ENCODE results near the gene ANKS1A. TPM values are rescaled to one million over a fixed set of nuclear protein-coding genes. Genes with fewer than 3 reads are reported as not detected.

The ANKS1A gene
- total and polyA plus RNA-seq, 2 experiments from 2014 or later: 12.1 to 31.9 TPM

GRCh38 chr6:35080821-35081425 is 191.9 kb downstream of the ANKS1A start:
- Histone ChIP-seq H3K4me2 (no peak overlapping the region), H3F3A (replicated peaks; ENCODE audit: low read depth) (no peaks in the 10 kb centered on the region), H3K9me2 (ENCODE audit: insufficient read depth) (no peaks in the 10 kb centered on the region), H3K4me3 (no peak overlapping the region), H3K4me1 (ENCODE audit: insufficient read depth) (no peaks in the 10 kb centered on the region), H3K36me3 (ENCODE audit: insufficient read depth) (no peaks in the 10 kb centered on the region; the same call in 1 of the 2 replicates), H3K27ac (ENCODE audit: low read depth) (no peak overlapping the region), H4K20me1 (replicated peaks; ENCODE audit: insufficient read depth) (no peaks in the 10 kb centered on the region; the same call in 1 of the 2 replicates), H2AFZ (no peak overlapping the region), H3K79me2 (replicated peaks; ENCODE audit: insufficient read depth) (no peaks in the 10 kb centered on the region), H3K27me3 (ENCODE audit: insufficient read depth) (no peaks in the 10 kb centered on the region)
- TF ChIP-seq NANOG (IDR thresholded peaks at IDR 0.05; ENCODE audit: borderline replicate concordance) (no peak), JUNB (IDR thresholded peaks at IDR 0.05; ENCODE audit: unreplicated experiment) (no peak)
- Mint-ChIP-seq H3K4me3 (no peak overlapping the region), H3K27me3 (ENCODE audit: insufficient read depth, low read depth, poor library complexity) (peaks cover 13% of the 10 kb centered on the region), H3K4me1 (peaks cover 23% of the 10 kb centered on the region), H3K36me3 (ENCODE audit: low read depth) (peaks cover 29% of the 10 kb centered on the region), H3K27ac (peak overlapping the region; percentile 88; the same call in 1 of the 2 replicates), H3K9me3 (no peaks in the 10 kb centered on the region)
- peak; percentile 15 for ATAC-seq
- DNase-seq (ENCODE audit: low spot score): no peak

GRCh38 chr6:35081426-35081851 is 192.4 kb downstream of the ANKS1A start:
- Mint-ChIP-seq H3K27ac (peak overlapping the region; percentile 88), H3K36me3 (ENCODE audit: low read depth) (peaks cover 33% of the 10 kb centered on the region), H3K4me3 (no peak overlapping the region), H3K9me3 (no peaks in the 10 kb centered on the region), H3K4me1 (peaks cover 23% of the 10 kb centered on the region), H3K27me3 (ENCODE audit: insufficient read depth, low read depth, poor library complexity) (peaks cover 13% of the 10 kb centered on the region)
- Histone ChIP-seq H3K4me2 (no peak overlapping the region), H3K9me2 (ENCODE audit: insufficient read depth) (no peaks in the 10 kb centered on the region), H3K27ac (ENCODE audit: low read depth) (no peak overlapping the region), H3F3A (replicated peaks; ENCODE audit: low read depth) (no peaks in the 10 kb centered on the region), H2AFZ (no peak overlapping the region), H3K36me3 (ENCODE audit: insufficient read depth) (peaks cover 2% of the 10 kb centered on the region; the same call in 1 of the 2 replicates), H4K20me1 (replicated peaks; ENCODE audit: insufficient read depth) (no peaks in the 10 kb centered on the region; the same call in 1 of the 2 replicates), H3K27me3 (ENCODE audit: insufficient read depth) (no peaks in the 10 kb centered on the region), H3K4me1 (ENCODE audit: insufficient read depth) (no peaks in the 10 kb centered on the region), H3K79me2 (replicated peaks; ENCODE audit: insufficient read depth) (no peaks in the 10 kb centered on the region), H3K4me3 (no peak overlapping the region)
- ATAC-seq (peak; percentile 27), DNase-seq (ENCODE audit: low spot score) (no peak)
- TF ChIP-seq ETS1 (IDR thresholded peaks at IDR 0.05) (no peak), CTCF (conservative IDR thresholded peaks at IDR 0.05; ENCODE audit: low read depth in 2 of 2) (no peak), CREB1 (CRISPR knock-in tag; IDR thresholded peaks at IDR 0.05; ENCODE audit: low read depth) (no peak), REST (IDR thresholded peaks at IDR 0.05; ENCODE audit: unreplicated experiment) (no peak), JUNB (IDR thresholded peaks at IDR 0.05; ENCODE audit: unreplicated experiment) (no peak), ZNF331 (CRISPR knock-in tag; IDR thresholded peaks at IDR 0.05; ENCODE audit: low read depth) (no peak), EZH2 (IDR thresholded peaks at IDR 0.05; ENCODE audit: low read depth, unreplicated experiment) (no peak), EZH2phosphoT487 (IDR thresholded peaks at IDR 0.05; ENCODE audit: unreplicated experiment) (no peak)

Data from GM23338 (cell line).